ENCODE measurements around the gene ZDHHC8. TPM values are rescaled to one million over a fixed set of nuclear protein-coding genes. Genes with fewer than 3 reads are reported as not detected.

Gene ZDHHC8
- total and polyA plus RNA-seq, 2 donors (not counting 3 experiments of a cell fraction or from before 2014, with no cell fraction given): 49.8 to 131 TPM

GRCh38 chr22:20137113-20137512 is 5.5 kb downstream of the ZDHHC8 start:
- no peaks in the 10 kb centered on the region for H3K27me3 ChIP-seq (ENCODE audit: control insufficient read depth in 2 of 2, insufficient read depth in 2 of 2, low read length in 2 of 2)
- peaks cover 3 to 12% of the 10 kb centered on the region in 2 experiments for H3K36me3 ChIP-seq (ENCODE audit: control insufficient read depth in 2 of 2, extremely low read depth in 1 of 2, insufficient read depth in 2 of 2, low read length in 2 of 2)
- H3K27ac ChIP-seq (ENCODE audit: insufficient read depth, low read depth, low read length): no peak overlapping the region
- H3K4me3 ChIP-seq (replicated peaks in 1 of 3; ENCODE audit: insufficient read depth in 1 of 3, low read depth in 1 of 3, low read length in 3 of 3): no peak overlapping the region
- H4K20me1 ChIP-seq (replicated peaks; ENCODE audit: control insufficient read depth, extremely low read depth, insufficient read depth, low read length): no peaks in the 10 kb centered on the region
- peaks cover 6% of the 10 kb centered on the region for H3K4me1 ChIP-seq (ENCODE audit: control insufficient read depth, extremely low read depth, insufficient read depth, low read length)
- no peak for DNase-seq (ENCODE audit: low read depth, low spot score)
- no peak overlapping the region for H3K9ac ChIP-seq (replicated peaks; ENCODE audit: extremely low read depth, insufficient read depth, low read length)
- ChIA-PET POLR2A (no interaction called here), CTCF (no interaction called here)
- H3K9me1 ChIP-seq (replicated peaks; ENCODE audit: control insufficient read depth, extremely low read depth, insufficient read depth, low read length): no peaks in the 10 kb centered on the region
- no peak overlapping the region for H3K4me2 ChIP-seq (ENCODE audit: insufficient read depth, low read length)
- H3K79me2 ChIP-seq (ENCODE audit: control insufficient read depth, insufficient read depth, low read length): peaks cover 62% of the 10 kb centered on the region
- dilution Hi-C loops (cut with MboI; ENCODE audit: extremely low pct_ligation_motif_present, low sequenced_read_pairs): no loop called here
- no peak for FAIRE-seq
- TF ChIP-seq JUN (IDR thresholded peaks at IDR 0.05; ENCODE audit: borderline replicate concordance, insufficient read depth, insufficient read length, low read depth) (no peak), GATA2 (IDR thresholded peaks at IDR 0.05; ENCODE audit: insufficient read depth, insufficient read length, low read depth, low read length) (no peak), MAX (IDR thresholded peaks at IDR 0.05; ENCODE audit: insufficient read depth, insufficient read length) (no peak), POLR2A (IDR thresholded peaks at IDR 0.05; ENCODE audit: low read depth, low read length) (no peak), CTCF (IDR thresholded peaks at IDR 0.05; ENCODE audit: extremely low read depth in 1 of 2, insufficient read depth in 1 of 2, low read depth in 1 of 2, low read length in 2 of 2) (no peak), MYC (IDR thresholded peaks at IDR 0.05; ENCODE audit: low read depth, low read length) (no peak), FOS (IDR thresholded peaks at IDR 0.05; ENCODE audit: borderline replicate concordance, insufficient read depth, low read length) (no peak), POLR2AphosphoS5 (IDR thresholded peaks at IDR 0.05; ENCODE audit: insufficient read depth, low read depth, low read length) (no peak), EZH2 (IDR thresholded peaks at IDR 0.05; ENCODE audit: borderline replicate concordance, low read depth, low read length, severe bottlenecking) (no peak)
- intact Hi-C loops (cut with micrococcal nuclease): no loop called here
- no peaks in the 10 kb centered on the region for H3K9me3 ChIP-seq (replicated peaks; ENCODE audit: control insufficient read depth, insufficient read depth, low read length)
- H2AFZ ChIP-seq (ENCODE audit: low read depth, low read length): no peak overlapping the region
- no TSS peak for BruUV-seq (replicated peaks)
